ACHN (cell line): ENCODE data around the gene PROKR1.
"Not testable (repeated sequence)": the region's sequence is repeated elsewhere in the genome, so short reads cannot be mapped to it uniquely, and the experiment has no call there.

Source experiments
- DNase-seq: peaks from one replicate; pipeline ENCODE4 v3.0.0-alpha.2; 2015
- in situ Hi-C: cut with HindIII; loops from 2 replicates; pipeline ENCODE4 v1.10.0; 2017; ENCODE audit warnings: low sequenced_read_pairs, low pct_ligation_motif_present, low pct_unique_long_range_greater_than_20kb

Gene PROKR1

DNA sequence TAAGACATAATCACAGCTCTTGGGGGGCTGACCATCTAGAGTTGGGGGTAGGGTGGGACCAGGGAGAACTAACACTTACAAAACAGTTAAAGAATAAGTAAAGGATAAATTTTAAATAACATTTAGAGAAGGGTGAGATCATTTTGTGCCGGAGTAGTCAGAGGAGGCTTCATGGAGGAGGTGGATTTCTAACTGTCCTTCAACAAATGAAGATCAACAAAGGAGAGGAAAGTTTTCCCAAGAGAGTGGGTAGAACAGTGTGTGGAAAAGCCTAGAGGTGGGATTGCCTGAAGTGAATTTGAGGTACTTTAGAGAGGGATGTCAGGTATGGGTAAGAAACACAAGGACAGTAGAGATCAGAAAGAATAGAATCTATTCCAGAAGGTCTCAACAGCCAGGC, 7.3 kb downstream of the PROKR1 start:
- in situ Hi-C loops: no loop called here
- DNase-seq: no peak

DNA sequence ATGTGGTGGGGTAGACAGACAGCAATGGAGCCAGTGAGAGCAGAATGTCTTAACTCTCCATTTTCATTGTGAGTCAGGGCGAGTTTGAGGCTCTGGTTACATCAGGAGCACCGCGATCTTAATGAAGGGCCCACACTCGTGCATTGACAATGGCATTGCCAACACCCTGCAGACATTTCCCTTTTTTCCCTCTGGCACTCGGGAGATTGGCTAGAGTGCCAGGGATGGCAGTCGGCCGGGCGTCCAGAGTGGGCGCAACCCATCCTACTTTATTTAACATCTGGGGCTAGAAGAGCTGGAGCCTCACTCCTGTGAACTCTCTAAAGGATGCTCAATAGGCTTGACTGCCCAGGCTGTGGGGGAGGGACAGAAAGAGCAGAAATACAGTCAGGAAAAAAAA, 9.7 kb downstream of the PROKR1 start:
- in situ Hi-C loops: no loop called here
- no peak for DNase-seq

DNA sequence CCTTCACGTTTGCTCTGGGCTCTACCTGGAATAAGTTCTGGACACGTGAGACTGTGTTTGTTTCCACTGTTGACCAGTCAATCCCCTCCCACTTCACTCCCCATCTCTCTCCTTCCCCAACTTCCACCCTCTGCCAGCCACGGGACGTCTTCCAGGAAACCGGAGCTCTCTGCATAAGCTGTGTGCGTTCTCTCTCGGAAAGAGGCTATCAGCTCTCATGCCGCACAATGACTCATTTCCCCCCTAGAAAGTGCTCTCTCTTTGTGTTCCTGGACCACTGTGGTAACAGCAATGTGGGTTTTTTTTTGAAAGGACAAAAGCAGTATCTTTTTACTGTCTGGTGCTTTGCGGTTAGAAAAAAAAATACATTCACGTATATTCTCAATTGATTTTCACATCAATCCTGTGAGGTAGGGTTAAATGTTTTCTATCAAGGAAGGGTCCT, 10.2 kb downstream of the PROKR1 start:
- peak; percentile 18 for DNase-seq
- in situ Hi-C loops: no loop called here

DNA sequence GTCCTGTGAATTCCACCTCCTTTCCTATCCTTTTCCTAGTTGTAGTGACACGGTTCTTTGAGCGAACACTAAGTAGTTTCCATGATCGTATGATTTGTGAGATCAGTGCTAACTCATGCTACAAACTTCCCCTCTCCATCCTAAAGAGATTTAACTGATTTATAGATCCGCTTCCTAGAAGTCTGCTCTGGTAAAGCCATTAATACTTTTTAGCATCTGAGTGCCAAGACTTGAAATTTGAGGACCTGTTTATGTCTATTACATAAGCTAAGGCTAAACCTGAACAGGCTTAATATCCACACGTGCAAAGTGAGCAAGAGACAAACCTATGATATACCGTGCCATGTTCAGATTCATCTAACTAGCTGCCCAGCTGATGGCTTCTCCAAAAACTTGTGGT, 14.9 kb downstream of the PROKR1 start:
- no peak for DNase-seq
- in situ Hi-C loops: no loop called here

DNA sequence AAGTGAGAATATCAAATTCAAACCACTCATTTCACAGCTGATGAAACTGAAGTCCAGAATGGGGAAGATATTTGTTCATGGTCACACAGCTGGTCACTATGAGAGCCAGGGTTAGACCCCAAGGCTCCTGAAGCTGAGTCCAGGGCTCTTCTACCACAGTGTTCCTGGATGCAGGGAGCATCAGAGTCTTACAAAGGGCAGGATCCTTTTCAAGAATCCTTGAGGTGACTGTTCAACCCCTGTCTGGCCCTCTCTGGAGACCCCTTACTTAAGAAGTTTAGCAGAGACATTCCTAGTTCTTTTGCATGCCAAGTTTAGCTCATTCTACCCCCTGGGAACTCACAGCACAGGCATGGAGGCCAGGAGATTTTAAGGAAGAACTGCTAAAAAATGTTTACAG, 15.7 kb downstream of the PROKR1 start:
- no peak for DNase-seq
- in situ Hi-C loops: no loop called here

DNA sequence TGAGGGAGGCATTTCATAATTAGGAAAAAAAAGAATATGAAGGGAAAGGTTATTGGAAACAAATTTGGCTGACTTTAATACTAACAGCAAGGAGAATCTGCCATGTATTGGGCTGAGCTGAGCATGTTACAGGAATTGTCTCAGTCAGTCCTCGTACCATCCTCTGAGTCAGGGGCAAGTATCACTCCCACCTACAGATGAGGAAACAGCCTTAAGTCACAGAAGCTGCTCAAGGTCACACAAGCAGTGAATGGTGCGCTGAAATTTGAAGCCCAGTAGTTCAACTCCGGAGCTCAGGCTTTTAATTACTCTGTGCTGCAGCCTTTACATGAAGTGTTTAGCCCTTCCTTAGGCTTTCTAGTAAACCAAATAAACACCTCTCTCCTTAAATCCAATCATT, 17.3 kb downstream of the PROKR1 start:
- in situ Hi-C loops: no loop called here

DNA sequence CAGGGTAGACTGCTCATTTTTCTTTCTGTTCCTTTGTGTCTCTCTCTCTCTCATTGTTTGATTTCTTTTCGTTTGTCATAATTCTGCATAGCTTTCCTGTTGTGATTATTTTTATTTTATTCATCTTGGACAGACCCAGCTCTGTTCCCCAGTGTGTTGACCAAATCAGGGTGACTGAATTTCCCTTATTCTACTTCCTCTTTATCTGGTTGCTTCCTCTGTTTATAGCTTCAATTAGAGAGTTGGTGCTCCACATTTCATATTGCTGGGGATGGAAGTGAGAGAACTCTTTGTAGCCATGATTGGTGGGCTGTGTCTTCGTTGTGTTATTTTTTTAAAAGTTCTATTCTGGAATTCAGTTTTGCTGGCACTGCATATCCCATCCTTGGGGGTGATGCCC, 19.1 kb downstream of the PROKR1 start:
- no peak for DNase-seq
- in situ Hi-C loops: no loop called here

More for the DNA sequence above, 17.3 kb downstream of the PROKR1 start:
- DNase-seq: no peak

DNA sequence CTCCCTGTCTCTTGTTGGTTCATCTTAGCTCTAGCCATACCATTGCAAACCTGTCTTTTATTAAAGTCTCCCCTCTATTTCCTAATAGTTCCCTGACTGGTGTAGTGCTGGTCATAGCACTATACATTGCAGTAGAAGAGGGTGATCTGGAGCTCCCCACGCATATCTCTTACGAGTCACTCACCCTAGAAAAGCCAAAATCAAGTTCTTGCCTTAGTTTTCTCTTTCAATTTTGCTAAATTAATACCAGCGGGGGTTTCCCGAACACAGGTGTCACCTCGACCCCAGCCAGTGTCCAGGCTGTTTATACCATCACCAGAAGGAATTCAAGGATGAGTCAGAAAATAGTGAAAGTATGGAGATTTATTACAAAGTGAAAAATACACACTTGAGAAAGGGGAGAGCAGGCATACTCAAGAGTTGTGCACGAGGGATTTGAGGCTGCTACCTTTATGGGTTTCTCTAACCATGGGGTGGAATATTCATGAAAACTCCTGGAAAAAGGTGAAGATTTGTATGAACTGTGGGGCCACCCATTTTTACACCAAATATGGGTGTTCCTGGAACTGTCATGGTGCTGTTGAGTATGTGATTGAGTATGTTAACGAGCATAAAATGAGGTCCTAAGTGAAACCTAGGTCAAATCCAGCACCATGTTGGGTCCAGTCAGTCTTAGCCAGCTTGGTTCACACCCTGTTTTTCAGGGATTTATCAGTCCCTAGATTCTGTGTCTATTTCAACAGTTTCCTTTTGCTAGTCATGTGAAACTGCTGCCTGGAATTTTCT, 20.2 kb downstream of the PROKR1 start:
- DNase-seq: no peak
- in situ Hi-C loops: no loop called here

DNA sequence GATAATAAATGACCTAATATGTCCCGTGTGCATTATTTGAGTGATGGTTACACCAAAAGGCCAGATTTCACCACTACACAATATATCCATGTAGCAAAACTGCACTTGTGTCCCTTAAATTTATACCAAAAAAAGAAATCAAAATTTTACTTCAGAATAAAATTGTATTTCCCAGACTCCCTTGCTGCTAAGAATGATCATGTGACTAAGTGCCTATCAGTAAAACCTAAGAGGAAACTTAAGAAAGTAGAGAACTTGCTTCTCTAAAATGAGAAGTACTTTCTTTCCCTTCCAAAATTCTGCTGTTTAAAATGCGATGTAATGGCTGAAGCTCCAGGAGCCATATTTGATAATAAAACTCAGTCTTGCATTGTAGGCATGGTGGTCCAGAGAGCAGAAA, 24.0 kb downstream of the PROKR1 start:
- DNase-seq: no peak
- in situ Hi-C loops: no loop called here

DNA sequence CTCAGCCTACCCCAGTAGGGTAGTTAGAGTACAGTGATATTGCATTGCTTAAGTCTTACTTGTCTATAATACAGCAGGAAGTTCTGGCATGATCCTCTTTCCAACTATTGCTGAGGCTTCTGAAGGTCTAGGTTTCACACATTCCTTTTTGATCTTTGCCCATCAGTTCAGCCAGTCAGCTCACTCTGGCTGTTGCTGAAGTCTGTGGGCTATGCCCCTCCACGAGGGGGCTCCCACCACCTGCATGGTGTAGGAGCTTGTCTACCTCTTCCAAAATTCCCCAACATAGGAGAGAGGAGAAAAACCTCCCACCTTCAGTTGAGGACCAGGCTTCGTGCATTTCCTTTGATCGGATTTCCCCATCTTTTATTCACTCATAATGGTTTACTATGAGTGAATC, 26.3 kb downstream of the PROKR1 start:
- no peak for DNase-seq
- in situ Hi-C loops: no loop called here

DNA sequence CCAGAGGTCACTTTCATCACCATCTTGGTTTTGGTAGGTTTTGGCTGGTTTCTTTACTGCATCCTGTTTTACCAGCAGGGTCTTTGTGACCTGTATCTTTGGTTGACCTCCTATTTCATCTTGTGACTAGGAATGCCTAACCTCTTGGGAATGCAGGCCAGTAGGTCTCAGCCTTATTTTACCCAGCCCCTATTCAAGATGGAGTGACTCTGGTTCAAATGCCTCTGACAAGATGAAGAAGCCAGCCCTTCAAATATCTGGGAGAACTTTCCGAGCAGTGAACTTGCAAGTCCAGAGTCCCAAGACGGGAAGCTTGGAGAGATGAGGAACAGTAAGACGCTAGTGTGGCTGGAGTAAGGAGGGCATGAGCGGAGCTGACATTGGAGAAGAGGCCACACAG, 28.6 kb downstream of the PROKR1 start:
- in situ Hi-C loops: no loop called here
- DNase-seq: no peak

DNA sequence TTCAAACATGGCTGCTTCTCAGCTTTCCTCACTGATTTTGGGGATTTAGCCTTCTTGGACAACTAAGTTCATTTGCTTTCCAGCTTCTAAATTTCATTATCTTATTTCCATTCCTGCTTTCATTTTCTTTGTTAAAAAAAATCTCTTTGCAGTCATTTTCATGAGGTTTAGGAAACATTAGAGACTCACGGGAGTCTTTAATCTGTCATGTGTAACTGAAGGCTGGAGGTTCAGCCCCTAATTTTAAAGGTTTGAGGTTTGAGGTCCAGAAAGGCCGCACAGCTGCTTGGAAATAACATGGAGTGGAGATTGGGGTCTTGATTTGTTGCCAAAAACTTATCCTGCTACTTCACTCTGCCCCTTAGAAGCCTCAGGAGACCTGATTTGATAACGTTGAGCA, 30.3 kb downstream of the PROKR1 start:
- DNase-seq: no peak
- in situ Hi-C loops: no loop called here

DNA sequence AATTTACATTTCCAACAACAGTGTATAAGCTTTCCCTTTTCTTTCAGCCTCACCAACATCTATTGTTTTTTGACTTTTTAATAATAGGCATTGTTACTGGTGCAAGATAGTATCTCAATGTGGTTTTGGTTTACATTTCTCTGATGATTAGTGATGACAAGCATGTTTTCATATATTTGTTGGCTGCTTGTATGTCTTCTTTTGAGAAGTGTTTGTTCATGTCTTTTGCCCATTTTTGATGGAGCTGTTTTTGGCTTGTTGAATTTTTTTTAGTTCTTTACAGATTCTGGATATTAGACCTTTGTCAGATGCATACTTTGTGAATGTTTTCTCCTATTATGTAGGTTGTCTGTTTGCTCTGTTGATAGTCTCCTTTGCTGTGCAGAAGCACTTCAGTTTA, 32.1 kb downstream of the PROKR1 start:
- DNase-seq: no peak
- in situ Hi-C loops: no loop called here

DNA sequence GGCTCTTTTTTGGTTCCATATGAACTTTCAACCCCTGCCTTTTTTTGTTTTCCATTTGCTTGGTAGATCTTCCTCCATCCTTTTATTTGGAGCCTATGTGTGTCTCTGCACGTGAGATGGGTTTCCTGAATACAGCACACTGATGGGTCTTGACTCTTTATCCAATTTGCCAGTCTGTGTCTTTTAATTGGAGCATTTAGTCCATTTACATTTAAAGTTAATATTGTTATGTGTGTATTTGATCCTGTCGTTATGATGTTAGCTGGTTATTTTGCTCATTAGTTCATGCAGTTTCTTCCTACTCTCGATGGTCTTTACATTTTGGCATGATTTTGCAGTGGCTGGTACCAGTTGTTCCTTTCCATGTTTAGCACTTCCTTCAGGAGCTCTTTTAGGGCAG, 34.5 kb downstream of the PROKR1 start:
- in situ Hi-C loops, DNase-seq: not testable (repeated sequence)

DNA sequence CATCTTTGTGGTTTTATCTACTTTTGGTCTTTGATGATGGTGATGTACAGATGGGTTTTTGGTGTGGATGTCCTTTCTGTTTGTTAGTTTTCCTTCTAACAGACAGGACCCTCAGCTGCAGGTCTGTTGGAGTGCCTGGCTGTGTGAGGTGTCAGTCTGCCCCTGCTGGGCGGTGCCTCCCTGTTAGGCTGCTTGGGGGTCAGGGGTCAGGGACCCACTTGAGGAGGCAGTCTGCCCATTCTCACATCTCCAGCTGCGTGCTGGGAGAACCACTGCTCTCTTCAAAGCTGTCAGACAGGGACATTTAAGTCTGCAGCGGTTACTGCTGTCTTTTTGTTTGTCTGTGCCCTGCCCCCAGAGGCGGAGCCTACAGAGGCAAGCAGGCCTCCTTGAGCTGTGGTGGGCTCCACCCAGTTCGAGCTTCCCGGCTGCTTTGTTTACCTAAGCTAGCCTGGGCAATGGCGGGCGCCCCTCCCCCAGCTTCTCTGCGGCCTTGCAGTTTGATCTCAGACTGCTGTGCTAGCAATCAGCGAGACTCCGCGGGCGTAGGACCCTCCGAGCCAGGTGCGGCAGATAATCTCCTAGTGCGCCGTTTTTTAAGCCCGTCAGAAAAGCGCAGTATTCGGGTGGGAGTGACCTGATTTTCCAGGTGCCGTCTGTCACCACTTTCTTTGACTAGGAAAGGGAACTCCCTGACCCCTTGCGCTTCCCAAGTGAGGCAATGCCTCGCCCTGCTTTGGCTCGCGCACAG, 36.0 kb downstream of the PROKR1 start:
- DNase-seq, in situ Hi-C loops: not testable (repeated sequence)

DNA sequence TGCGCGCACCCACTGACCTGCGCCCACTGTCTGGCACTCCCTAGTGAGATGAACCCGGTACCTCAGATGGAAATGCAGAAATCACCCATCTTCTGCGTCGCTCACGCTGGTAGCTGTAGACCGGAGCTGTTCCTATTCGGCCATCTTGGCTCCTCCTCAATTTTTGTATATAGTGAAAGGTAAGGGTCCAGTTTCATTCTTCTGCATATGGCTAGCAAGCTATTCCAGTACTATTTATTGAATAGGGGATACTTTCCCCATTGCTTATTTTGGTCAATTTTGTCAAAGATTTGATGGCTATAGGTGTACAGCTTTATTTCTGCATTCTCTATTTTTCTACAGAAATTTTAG, 36.5 kb downstream of the PROKR1 start:
- in situ Hi-C loops, DNase-seq: not testable (repeated sequence)

DNA sequence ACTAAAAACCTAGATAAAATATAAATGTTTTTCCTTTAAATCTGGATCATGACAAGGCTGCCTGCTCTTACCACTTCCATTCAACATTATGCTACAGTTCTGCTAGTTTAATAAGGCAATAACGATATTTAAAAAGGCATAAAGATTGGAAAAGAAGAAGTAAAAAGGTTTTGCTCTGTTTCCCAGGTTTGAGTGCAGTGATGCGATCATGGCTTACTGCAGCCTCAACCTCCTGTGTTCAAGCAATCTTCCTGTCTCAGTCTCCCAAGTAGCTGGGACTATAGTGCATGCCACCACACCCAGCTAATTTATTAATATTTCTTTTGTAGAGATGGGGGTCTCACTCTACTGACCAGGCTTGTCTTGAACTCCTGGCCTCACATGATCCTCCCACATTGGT, 40.8 kb downstream of the PROKR1 start:
- no peak for DNase-seq
- in situ Hi-C loops: no loop called here

DNA sequence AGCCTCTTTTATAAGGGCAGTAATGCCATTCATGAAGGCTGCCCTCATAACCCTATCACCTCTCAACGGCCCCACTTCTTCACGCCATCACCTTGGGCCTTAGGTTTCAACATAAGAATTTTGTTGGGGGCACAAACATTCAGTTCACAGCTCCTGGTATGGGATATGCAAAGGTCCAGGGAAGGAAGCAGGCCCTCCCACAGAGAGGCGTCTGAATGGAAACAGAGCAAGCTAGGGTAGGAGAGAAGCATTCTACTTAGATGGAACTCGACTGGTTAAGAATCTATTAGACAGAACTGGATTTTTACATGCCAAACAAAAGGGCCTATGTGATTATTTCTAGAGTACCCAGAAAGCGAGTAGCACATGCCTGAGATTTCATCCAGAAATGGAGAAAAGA, 42.8 kb downstream of the PROKR1 start:
- in situ Hi-C loops: no loop called here
- DNase-seq: no peak

DNA sequence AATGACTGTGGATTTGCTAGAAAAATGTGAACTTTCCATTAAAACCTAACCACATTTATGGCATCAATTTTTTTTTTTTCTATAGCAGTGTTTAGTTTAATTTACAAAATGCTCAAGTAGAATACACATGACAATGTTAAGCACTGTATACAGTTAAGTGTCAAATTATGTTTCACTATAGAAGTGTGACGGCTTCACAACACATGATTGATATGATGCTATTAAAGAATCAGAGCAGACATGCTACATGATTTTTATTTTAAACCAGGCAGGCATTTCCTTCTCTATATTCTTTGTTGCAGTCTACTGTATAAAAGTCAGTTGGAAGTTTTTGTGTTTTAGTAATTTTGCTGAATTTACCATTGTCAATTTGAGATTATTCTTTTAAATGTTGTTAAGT, 43.6 kb downstream of the PROKR1 start:
- no peak for DNase-seq
- in situ Hi-C loops: no loop called here
